Trophoblast cell (in vitro differentiated cells and primary cell): ENCODE results near the gene TNF.

Experiments
- DNase-seq, 2 donors: peaks; one replicate each; pipeline ENCODE4 v3.0.0-alpha.2; 2016
- H2AFZ ChIP-seq: 2 replicates; pipeline ENCODE4 v1.6.1; 2013; ENCODE audit warnings: low read length, moderate library complexity, mild to moderate bottlenecking; ENCODE audit not compliant: insufficient read depth, poor library complexity
- H2AK5ac ChIP-seq: 2 replicates; pipeline ENCODE4 v1.6.1; 2013; ENCODE audit warnings: mild to moderate bottlenecking, low read length
- H2BK120ac ChIP-seq: 2 replicates; pipeline ENCODE4 v1.6.1; 2013; ENCODE audit warnings: low read length, mild to moderate bottlenecking, moderate library complexity; ENCODE audit not compliant: insufficient read depth, poor library complexity
- H2BK12ac ChIP-seq: 2 replicates; pipeline ENCODE4 v1.6.1; 2013; ENCODE audit warnings: mild to moderate bottlenecking, low read length, moderate library complexity
- H2BK5ac ChIP-seq: 2 replicates; pipeline ENCODE4 v1.6.1; 2013; ENCODE audit warnings: low read length, low read depth, moderate library complexity, mild to moderate bottlenecking; ENCODE audit not compliant: poor library complexity
- H3K14ac ChIP-seq: 2 replicates; pipeline ENCODE4 v1.6.1; 2013; ENCODE audit warnings: mild to moderate bottlenecking, low read length
- H3K18ac ChIP-seq: 2 replicates; pipeline ENCODE4 v1.6.1; 2013; ENCODE audit warnings: mild to moderate bottlenecking, low read length
- H3K23ac ChIP-seq: 2 replicates; pipeline ENCODE4 v1.6.1; 2013; ENCODE audit warnings: low read length
- H3K27ac ChIP-seq: 2 replicates; pipeline ENCODE4 v1.5.1; 2013; ENCODE audit warnings: low read depth, mild to moderate bottlenecking, inconsistent platforms, low read length, moderate library complexity
- H3K27me3 ChIP-seq: 2 replicates; pipeline ENCODE4 v1.6.1; 2013; ENCODE audit warnings: inconsistent platforms, mild to moderate bottlenecking, low read length, moderate library complexity; ENCODE audit not compliant: insufficient read depth
- H3K36me3 ChIP-seq, 2 experiments: 1 replicate in 1 of 2; 2 replicates in 1 of 2; pipeline ENCODE4 v1.6.1; 2013; ENCODE audit warnings: low read length in 2 of 2, mild to moderate bottlenecking in 2 of 2, moderate library complexity in 1 of 2; ENCODE audit not compliant: insufficient read depth in 2 of 2, control insufficient read depth in 1 of 2
- H3K4ac ChIP-seq: 2 replicates; pipeline ENCODE4 v1.6.1; 2013; ENCODE audit warnings: low read depth, mild to moderate bottlenecking, low read length, moderate library complexity
- H3K4me1 ChIP-seq, 2 experiments: 1 replicate in 1 of 2; 2 replicates in 1 of 2; pipeline ENCODE4 v1.6.1; 2013; ENCODE audit warnings: low read length in 2 of 2, mild to moderate bottlenecking in 2 of 2, moderate library complexity in 1 of 2; ENCODE audit not compliant: insufficient read depth in 2 of 2, control insufficient read depth in 1 of 2
- H3K4me2 ChIP-seq: 2 replicates; pipeline ENCODE4 v1.6.1; 2013; ENCODE audit warnings: inconsistent platforms, mild to moderate bottlenecking, low read length, moderate library complexity
- H3K4me3 ChIP-seq: 2 replicates; pipeline ENCODE4 v1.5.1; 2013; ENCODE audit warnings: mild to moderate bottlenecking, low read depth, low read length, inconsistent platforms
- H3K79me1 ChIP-seq: one replicate; pipeline ENCODE4 v1.6.1; 2013; ENCODE audit warnings: low read length
- H3K79me2 ChIP-seq: 2 replicates; pipeline ENCODE4 v1.6.1; 2013; ENCODE audit warnings: low read length, mild to moderate bottlenecking; ENCODE audit not compliant: control insufficient read depth, insufficient read depth, poor library complexity
- H3K9ac ChIP-seq: 2 replicates; pipeline ENCODE4 v1.6.1; 2013; ENCODE audit warnings: mild to moderate bottlenecking, low read length
- H3K9me3 ChIP-seq: 2 replicates; pipeline ENCODE4 v1.6.1; 2013; ENCODE audit warnings: low read depth, mild to moderate bottlenecking, control low read depth, inconsistent platforms, low read length; ENCODE audit not compliant: insufficient read depth
- H4K12ac ChIP-seq: 2 replicates; pipeline ENCODE4 v1.6.1; 2013; ENCODE audit warnings: low read depth, mild to moderate bottlenecking, low read length, moderate library complexity
- H4K8ac ChIP-seq: 2 replicates; pipeline ENCODE4 v1.6.1; 2013; ENCODE audit warnings: low read depth, mild to moderate bottlenecking, low read length, moderate library complexity
- H4K91ac ChIP-seq: one replicate; pipeline ENCODE4 v1.6.1; 2013; ENCODE audit warnings: low read depth, mild to moderate bottlenecking, low read length, moderate library complexity
- WGBS: extraction: QIAGEN DNeasy Blood & Tissue Kit; methylation state at CpG from one replicate; pipeline ENCODE4 v1.1.7; 2013; ENCODE audit warnings: missing lambda C conversion rate; ENCODE audit not compliant: insufficient read length, insufficient coverage; ENCODE audit errors: extremely low coverage; 5-methylcytosine and 5-hydroxymethylcytosine counted together

Gene TNF

GRCh38 chr6:31614075-31614619 is 38.8 kb downstream of the TNF start:
- DNase-seq: peak in 1 of 2 donors; percentile 20
- H3K79me2 ChIP-seq: no peaks in the 10 kb centered on the region
- H2AK5ac ChIP-seq: no peak overlapping the region
- H3K4me1 ChIP-seq: no peaks in the 10 kb centered on the region
- no peak overlapping the region for H2BK5ac ChIP-seq
- peak overlapping the region; percentile 51 for H3K4me3 ChIP-seq
- H3K4ac ChIP-seq: no peak overlapping the region
- no peak overlapping the region for H3K4me2 ChIP-seq
- no peak overlapping the region for H4K91ac ChIP-seq
- H3K23ac ChIP-seq: no peak overlapping the region
- no peak overlapping the region for H2AFZ ChIP-seq
- no peaks in the 10 kb centered on the region for H3K36me3 ChIP-seq
- no peaks in the 10 kb centered on the region for H3K9me3 ChIP-seq
- no peak overlapping the region for H3K18ac ChIP-seq
- H4K8ac ChIP-seq: no peak overlapping the region
- no peaks in the 10 kb centered on the region for H3K27me3 ChIP-seq
- no peak overlapping the region for H3K9ac ChIP-seq
- no peak overlapping the region for H3K14ac ChIP-seq
- no peak overlapping the region for H4K12ac ChIP-seq
- WGBS: no CpG with 5 or more reads among the region's 8 CpGs
- H3K79me1 ChIP-seq: no peaks in the 10 kb centered on the region
- no peak overlapping the region for H3K27ac ChIP-seq
- H2BK120ac ChIP-seq: no peak overlapping the region
- H2BK12ac ChIP-seq: no peak overlapping the region

DNA sequence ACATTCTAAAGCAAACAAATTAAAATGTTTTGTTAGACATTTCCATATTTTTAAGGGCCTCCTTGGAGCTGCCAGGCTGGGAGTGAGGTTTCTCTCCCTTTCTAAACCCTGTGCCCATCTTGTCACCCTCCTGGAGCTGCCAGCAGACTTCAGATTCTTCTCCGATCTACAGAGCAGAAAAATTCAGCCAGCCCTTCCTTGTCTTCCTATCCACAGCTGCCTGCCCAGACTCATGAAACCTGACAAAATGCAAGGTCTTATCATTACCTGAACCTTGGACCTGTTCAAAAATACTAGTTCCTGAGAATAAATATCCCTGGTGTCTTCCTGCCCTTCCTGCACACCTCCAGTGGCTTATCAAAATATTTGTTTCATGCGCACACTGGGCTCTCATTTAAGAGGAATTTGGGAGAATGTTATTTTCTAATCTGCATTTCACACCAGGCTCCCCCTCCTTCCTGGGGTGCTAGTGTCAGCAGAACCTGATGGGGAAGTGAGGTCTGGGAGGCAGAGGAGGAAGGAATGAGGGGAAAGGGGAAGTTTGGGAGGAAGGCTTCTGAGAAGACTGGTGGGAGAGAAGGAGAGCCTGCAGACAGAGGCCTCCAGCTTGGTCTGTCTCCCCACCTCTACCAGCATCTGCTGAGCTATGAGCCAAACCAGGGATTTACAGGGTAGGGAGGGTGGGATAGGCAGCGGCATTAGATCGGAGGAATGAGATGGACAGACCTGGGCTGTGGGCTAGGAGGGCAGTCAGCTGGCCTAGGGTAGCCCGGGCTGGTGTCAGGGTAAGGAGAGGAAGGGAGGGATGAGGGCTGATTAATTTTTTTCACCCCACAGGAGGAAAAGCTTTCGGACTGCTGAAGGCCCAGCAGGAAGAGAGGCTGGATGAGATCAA is 39.6 kb downstream of the TNF start, which contains the start of gene AIF1:
TSS of gene AIF1 (plus strand) at position 551 of the 895 bp plus-strand sequence. CDS start at position 647, 96 bp downstream.
- WGBS: no CpG with 5 or more reads among the region's 6 CpGs
- Histone ChIP-seq H2BK12ac (no peak within 1 kb of the TSS), H3K4ac (no peak within 1 kb of the TSS), H3K9ac (no peak within 1 kb of the TSS), H2BK120ac (no peak within 1 kb of the TSS), H3K4me1 (no peaks in the 10 kb centered on the region), H4K8ac (no peak within 1 kb of the TSS), H3K27me3 (no peaks in the 10 kb centered on the region), H4K91ac (no peak within 1 kb of the TSS), H2AK5ac (no peak within 1 kb of the TSS), H3K79me1 (peaks cover under 1% of the 10 kb centered on the region), H3K23ac (no peak within 1 kb of the TSS), H3K36me3 (no peaks in the 10 kb centered on the region), H3K27ac (no peak within 1 kb of the TSS), H2BK5ac (no peak within 1 kb of the TSS), H3K4me3 (peak within 1 kb of the TSS; percentile 51), H3K79me2 (no peaks in the 10 kb centered on the region), H3K9me3 (no peaks in the 10 kb centered on the region), H2AFZ (no peak within 1 kb of the TSS), H3K18ac (no peak within 1 kb of the TSS), H4K12ac (no peak within 1 kb of the TSS), H3K4me2 (no peak within 1 kb of the TSS), H3K14ac (no peak within 1 kb of the TSS)
- no peak for DNase-seq

DNA sequence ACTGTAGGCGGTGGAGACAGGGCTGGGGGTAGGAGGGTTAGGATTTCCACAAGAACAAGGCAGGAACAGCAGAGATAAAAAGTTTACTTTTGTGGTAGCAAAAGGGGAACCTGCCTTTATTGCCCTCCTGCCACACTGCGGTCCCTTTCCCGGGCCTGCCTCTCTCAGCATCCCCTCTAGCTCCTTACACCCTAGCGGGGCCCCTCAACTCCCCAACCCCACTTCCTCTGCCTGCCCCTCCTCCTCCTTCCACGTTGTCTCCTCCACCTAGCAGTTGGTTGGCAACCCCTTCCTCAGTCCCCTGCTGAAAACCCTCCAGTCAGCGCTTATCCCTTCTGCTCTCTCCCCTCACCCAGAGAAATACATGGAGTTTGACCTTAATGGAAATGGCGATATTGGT is 40.4 kb downstream of the TNF start:
- no peak overlapping the region for H3K4me3 ChIP-seq
- no peak overlapping the region for H3K4ac ChIP-seq
- H3K9ac ChIP-seq: no peak overlapping the region
- no peak overlapping the region for H3K18ac ChIP-seq
- no peak overlapping the region for H3K23ac ChIP-seq
- no peak overlapping the region for H4K8ac ChIP-seq
- no peaks in the 10 kb centered on the region for H3K4me1 ChIP-seq
- WGBS: no CpG with 5 or more reads among the region's 7 CpGs
- H2AK5ac ChIP-seq: no peak overlapping the region
- H3K9me3 ChIP-seq: no peaks in the 10 kb centered on the region
- no peak overlapping the region for H4K12ac ChIP-seq
- no peak overlapping the region for H3K14ac ChIP-seq
- H2BK120ac ChIP-seq: no peak overlapping the region
- H3K27me3 ChIP-seq: no peaks in the 10 kb centered on the region
- no peak overlapping the region for H4K91ac ChIP-seq
- peaks cover 3% of the 10 kb centered on the region for H3K79me1 ChIP-seq
- H3K4me2 ChIP-seq: no peak overlapping the region
- no peak for DNase-seq
- no peaks in the 10 kb centered on the region for H3K36me3 ChIP-seq
- no peak overlapping the region for H3K27ac ChIP-seq
- H2BK5ac ChIP-seq: no peak overlapping the region
- no peak overlapping the region for H2BK12ac ChIP-seq
- peaks cover 1% of the 10 kb centered on the region for H3K79me2 ChIP-seq
- H2AFZ ChIP-seq: no peak overlapping the region

- no peaks in the 10 kb centered on the region for H3K36me3 ChIP-seq
- DNase-seq: no peak
- no peak overlapping the region for H3K4ac ChIP-seq
- WGBS: no CpG with 5 or more reads among the region's 2 CpGs
- no peaks in the 10 kb centered on the region for H3K9me3 ChIP-seq
- peaks cover 0 to 1% of the 10 kb centered on the region in 2 experiments for H3K4me1 ChIP-seq
- H4K91ac ChIP-seq: no peak overlapping the region
- H3K23ac ChIP-seq: no peak overlapping the region
- no peaks in the 10 kb centered on the region for H3K27me3 ChIP-seq
- H4K12ac ChIP-seq: no peak overlapping the region
- H2BK12ac ChIP-seq: no peak overlapping the region
- H2AFZ ChIP-seq: no peak overlapping the region
- H3K79me2 ChIP-seq: peaks cover 10% of the 10 kb centered on the region
- no peak overlapping the region for H2AK5ac ChIP-seq
- no peak overlapping the region for H3K4me2 ChIP-seq
- no peak overlapping the region for H3K18ac ChIP-seq
- peaks cover 7% of the 10 kb centered on the region for H3K79me1 ChIP-seq
- no peak overlapping the region for H3K4me3 ChIP-seq
- H2BK120ac ChIP-seq: no peak overlapping the region
- no peak overlapping the region for H3K9ac ChIP-seq
- no peak overlapping the region for H2BK5ac ChIP-seq
- H4K8ac ChIP-seq: no peak overlapping the region
- H3K14ac ChIP-seq: no peak overlapping the region
- no peak overlapping the region for H3K27ac ChIP-seq
Observed at GRCh38 chr6:31617010-31617409, 41.6 kb downstream of the TNF start.
